GM12801 (cell line): ENCODE measurements around the gene SGMS1.

Source experiments
- TF ChIP-seq, protein P1 (sequence below): IDR thresholded peaks from one replicate; pipeline ENCODE4 v1.5.1; 2011; ENCODE audit warnings: control low read depth; ENCODE audit not compliant: insufficient read length; ENCODE audit errors: extremely low read depth

The SGMS1 gene

DNA sequence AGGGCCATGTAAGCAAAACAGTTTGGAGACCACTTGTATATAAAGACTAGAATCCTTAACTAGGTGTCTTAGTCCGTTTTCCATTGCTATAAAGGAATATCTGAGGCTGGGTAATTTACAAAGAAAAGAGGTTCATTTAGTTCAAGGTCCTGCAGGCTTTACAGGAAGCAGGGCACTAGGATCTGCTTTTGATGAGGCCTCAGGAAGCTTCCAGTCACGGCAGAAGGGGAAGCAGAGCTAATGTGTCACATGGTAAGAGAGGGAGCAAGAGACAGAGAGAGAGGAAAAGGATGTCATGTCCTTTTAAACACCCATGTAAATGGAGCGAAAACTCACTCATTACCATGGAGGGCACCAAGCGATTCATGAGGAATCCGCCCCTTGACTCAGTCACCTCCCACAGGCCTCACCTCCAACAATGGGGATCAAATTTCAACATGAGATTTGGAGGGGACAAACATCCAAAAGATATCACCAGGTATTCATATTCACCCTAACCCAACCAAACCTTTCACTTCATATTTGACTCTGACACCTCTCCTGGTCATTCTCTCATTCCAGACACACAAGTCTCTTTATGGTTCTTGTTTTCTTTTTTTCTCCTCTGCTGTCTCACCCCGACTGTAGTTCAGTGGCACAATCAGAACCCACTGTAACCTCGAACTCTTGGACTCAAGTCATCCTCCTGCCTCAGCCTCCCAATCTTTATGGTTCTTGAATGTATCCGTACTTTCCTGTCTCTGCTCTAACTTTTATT is 342.4 kb downstream of the SGMS1 start:
- TF ChIP-seq, protein P1, sequence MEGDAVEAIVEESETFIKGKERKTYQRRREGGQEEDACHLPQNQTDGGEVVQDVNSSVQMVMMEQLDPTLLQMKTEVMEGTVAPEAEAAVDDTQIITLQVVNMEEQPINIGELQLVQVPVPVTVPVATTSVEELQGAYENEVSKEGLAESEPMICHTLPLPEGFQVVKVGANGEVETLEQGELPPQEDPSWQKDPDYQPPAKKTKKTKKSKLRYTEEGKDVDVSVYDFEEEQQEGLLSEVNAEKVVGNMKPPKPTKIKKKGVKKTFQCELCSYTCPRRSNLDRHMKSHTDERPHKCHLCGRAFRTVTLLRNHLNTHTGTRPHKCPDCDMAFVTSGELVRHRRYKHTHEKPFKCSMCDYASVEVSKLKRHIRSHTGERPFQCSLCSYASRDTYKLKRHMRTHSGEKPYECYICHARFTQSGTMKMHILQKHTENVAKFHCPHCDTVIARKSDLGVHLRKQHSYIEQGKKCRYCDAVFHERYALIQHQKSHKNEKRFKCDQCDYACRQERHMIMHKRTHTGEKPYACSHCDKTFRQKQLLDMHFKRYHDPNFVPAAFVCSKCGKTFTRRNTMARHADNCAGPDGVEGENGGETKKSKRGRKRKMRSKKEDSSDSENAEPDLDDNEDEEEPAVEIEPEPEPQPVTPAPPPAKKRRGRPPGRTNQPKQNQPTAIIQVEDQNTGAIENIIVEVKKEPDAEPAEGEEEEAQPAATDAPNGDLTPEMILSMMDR: no peak

DNA sequence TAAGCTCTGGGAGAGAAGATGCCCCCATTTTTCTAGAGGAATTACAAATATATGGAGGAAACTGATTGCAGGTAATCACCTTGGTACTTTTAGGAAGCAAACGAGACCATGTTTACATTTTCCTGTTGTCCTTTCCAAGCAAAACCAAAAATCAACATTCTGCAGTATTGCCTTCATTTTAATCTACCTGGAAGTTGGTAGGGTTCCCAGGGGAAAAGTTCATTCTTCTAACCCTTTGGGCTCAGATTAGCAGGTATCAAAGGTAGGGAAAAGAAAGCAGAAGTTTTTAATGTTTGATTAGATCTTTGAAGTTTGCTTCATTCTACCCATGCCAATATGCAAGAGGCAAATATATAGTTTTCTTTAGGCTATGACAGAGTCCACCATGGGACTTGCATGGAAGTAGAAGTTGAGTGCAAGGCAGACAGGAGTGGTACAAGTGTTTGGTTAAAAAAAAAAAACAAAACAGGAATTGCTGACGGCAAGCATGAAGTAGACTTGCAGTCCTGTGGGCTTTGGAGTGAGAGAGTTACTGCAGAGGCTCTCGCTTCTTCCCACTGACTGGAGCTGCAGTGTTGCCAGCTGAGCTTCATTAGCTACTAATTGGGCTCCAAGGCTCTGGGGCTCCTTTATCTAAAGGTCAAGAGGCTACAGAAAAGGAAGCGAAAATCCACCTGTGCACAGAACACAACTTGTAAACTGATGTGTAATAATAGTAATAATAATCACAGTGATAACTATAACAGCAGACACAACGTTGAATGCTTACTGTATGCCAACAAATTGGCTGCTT is 343.5 kb downstream of the SGMS1 start:
- TF ChIP-seq, protein P1: no peak

DNA sequence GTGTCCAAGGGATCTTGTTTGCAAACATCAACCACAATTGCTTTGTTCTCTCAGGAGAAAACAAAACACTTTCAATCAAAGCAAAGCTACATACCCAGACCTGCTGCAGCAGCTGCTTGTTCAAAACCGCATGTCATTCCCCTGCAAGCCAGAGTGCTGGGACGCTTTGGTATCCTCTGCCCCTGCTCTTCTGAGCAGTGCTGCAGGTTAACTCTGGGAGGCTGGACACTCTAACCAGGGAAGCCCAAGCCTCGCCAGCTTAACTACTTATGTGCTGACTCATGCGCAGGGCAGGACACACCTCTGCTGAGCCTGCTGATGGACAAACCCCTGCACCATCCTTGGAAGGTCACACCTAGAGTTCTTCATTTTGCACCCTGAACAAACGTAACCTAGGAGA is 344.3 kb downstream of the SGMS1 start:
- TF ChIP-seq, protein P1: no peak

DNA sequence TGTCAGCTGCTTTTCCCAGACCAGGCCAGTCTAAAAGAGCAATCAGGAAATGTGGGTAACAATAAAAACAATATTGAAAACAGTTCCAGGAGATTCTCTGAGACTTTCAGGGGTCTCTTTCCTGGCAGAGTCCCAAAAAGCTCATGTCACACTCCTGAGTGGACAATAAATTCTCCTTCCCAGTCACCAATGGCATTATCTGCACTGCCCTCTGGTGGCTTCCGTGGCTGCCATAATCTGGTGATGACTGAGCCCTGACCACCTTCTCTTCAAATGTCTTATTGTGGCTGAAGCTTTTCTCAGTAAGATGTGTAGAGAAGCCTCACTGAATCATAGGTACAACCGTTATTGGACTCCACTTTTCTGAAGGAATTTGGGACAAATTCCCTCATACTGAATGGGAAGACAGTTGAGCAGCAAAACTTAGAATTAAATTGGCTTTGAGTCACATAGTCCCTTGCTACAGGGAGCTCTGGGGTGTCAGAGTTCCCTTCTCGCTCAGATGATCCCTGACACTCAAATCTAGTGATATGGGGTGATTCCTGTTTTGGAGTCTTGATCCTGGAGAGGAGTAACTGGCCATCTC is 348.0 kb downstream of the SGMS1 start:
- TF ChIP-seq, protein P1: no peak

DNA sequence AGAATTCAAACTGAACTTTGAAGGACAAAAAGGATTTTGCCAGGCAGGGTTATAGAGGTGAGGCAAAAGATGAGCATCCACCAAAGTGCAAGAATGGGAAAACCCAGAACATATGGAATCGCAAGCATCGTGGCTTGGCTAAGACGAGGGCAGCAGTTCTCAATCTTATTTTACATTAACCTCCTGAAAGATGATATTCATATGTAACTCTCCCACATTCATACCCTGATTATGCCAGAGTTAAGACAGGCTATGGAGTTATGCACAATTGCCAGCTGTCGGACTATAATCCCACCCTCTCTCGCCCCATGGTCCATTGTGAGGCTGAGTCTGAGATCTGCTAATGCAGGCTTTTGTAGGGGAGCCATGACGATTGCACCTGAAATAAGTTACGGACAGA is 351.2 kb downstream of the SGMS1 start:
- TF ChIP-seq, protein P1: no peak

DNA sequence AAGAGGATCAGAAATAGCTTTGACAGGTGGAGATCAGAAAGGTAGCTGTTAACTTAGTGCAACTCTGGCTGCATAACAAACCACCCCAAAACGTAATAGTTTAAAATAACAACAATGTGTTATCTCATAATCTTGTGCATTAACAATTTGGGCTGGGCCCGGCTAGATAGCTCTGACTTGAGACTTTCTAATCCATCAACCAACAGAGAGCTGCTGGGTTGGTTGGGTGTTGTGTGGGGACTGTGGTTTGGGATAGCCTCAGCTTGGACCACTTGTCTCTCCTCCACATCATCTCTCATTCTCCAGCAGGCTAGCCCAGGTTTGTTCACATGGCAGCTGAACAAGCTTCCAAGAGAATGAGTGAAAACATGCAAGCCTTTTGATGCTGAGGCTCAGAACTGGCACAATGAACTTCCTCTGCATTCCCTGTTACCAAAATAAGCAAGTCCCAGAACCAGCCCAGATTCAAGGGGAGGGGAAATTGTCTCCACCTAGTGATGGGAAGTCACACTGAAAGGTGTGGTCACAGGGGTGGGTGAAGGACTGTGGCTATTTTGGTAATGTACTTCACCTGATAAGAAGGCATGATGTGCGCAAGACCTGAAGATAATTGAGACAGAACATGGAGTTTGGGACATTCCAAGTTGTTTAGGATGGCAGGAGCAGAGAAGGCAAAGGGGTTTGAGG is 352.0 kb downstream of the SGMS1 start:
- TF ChIP-seq, protein P1: no peak

DNA sequence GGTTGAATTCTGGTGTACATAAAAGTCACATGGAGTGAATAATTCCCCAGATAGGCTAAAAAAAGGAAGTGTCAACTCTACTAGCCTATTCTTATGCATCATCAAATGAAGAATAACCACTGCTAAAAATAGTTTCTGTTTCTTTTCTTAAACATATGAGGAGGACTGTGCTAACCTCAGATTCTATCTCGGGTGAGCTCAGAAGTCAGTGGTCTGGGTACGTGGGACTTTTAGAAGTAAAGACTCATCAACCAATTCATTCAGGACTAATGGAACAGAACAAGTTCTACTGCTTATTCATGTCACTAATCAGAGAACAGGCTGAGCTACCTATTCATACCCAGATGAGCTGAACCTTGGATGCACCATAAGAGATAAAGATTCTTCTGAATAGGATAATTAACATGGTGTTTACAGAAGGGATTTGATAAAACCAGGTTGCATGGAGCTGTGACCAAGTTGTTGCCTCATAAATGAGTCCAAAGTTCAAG is 362.9 kb downstream of the SGMS1 start:
- TF ChIP-seq, protein P1: no peak
